Hematopoietic multipotent progenitor cell treated with erythropoietin and hydrocortisone succinate and interleukin-3 and kit ligand, for 4 days (in vitro differentiated cells): ENCODE data around the gene FRG2B.
"Not testable (repeated sequence)": the region's sequence is repeated elsewhere in the genome, so short reads cannot be mapped to it uniquely, and the experiment has no call there.

ENCODE experiments used
- DNase-seq: peaks from one replicate; pipeline ENCODE4 v3.0.0-alpha.2; 2015

The FRG2B gene

DNA sequence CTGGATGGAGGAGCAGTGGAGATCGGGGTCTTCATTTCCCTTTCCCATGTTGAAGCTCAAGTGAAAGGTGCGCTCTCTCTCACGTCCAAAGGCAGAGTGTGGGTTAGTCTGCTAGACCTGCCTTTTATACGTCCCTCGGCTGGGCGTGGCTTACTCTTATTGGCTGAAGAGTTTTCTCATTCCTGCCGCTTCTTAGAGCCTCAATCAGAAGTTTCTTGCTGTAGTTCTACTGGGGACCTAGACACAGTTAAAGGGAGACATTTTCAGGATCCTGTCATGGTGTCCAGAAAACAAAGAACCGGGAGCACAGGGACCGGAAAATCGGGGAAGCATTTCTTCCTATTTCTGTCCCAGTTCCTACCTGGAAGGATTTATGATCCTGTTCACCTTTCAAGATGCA lies at the start of gene FRG2B:
TSS of gene FRG2B (minus strand) at position 101 of the 400 bp plus-strand sequence. CDS start at position 48, 53 bp downstream.
- not testable (repeated sequence) for DNase-seq

DNA sequence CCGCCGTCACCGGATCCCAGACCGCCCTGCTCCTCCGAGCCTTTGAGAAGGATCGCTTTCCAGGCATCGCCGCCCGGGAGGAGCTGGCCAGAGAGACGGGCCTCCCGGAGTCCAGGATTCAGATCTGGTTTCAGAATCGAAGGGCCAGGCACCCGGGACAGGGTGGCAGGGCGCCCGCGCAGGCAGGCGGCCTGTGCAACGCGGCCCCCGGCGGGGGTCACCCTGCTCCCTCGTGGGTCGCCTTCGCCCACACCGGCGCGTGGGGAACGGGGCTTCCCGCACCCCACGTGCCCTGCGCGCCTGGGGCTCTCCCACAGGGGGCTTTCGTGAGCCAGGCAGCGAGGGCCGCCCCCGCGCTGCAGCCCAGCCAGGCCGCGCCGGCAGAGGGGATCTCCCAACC lies 40.9 kb upstream of the FRG2B start:
- not testable (repeated sequence) for DNase-seq

DNA sequence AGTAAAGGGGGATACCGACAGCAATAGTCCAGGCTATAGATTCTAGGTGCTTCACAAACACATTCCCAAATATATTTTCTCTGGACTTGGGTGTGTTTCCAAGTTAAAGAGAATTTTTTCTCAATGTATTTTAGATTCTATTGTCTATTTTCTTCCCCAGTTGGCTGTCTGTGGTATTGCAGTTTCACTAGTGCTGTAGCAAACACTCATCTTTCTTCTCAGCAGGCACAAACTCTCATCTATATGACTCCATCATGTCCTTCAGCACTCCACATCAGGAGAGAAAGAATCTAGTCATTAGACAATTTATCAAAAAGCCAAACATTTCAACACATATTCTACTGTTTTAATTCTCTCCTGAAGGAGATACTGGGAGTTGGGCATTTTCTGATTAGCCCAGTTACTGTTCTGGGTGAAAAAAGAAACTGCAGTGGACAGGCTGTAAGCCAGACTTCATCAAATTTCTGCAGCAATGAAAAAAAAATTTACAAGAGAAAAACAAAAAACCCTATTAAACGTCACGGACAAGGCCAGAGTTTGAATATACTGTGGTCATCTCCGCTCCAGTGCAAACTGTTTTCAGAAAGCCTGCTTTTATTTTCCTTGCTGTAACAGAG lies 37.1 kb upstream of the FRG2B start:
- DNase-seq, result not testable (repeated sequence)

DNA sequence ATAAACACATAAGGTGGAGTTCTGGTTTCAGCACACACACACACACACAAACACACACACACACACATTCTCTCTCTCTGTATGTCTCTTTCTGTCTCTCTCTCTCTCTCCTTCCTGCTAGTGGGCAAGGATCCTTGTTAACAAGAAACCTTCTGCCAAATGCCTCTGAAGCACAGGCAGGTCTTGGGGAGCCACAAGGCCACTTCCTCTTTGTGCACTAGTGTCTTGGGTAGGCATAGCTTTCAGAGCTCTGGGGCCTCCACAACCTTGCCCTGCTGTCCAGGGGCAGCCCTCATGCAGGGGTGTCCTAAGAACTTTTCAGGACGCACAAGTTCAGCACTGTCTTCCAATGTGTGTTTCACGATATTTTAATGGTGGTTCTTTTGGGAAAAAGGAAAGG lies 34.5 kb upstream of the FRG2B start:
- not testable (repeated sequence) for DNase-seq

DNA sequence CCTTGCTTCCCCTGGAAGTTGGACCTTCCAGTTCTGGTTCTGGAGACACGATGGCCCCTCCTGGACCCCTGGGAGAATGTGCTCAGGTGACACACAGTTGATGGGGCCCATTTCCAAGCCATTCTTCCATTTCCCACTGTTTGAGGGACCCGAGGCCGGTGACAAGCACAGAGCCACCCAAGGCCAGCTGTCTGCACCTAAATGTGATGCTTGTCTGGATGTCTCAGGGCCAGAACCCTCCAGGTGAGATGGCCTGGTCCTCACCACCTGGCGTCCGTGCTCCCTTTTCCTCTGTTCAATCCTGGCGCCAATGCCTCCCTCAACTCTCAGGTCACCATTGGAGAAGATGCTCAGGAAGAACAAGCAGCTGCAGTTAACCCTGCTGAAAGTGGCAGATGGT lies 33.9 kb upstream of the FRG2B start:
- DNase-seq, result not testable (repeated sequence)

DNA sequence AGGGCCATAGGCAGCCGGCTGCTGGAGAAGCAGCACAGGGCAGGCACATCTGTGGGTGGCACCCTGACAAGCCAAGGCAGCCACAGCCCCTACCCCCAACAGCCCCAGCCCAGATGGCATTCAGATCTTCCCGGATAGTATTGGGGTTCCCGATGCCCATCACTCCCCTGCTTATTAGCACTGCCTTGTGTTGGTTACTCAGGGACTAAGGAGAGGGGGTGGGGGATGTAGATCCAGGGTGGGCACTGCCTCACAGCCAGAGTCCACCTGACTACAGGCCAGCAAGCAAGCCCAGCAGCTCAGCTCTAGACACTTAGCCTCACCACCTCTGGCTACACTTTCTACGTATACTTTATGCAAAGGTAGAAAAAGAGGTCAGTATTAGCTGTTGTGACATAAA lies 30.7 kb upstream of the FRG2B start:
- DNase-seq, result not testable (repeated sequence)

DNA sequence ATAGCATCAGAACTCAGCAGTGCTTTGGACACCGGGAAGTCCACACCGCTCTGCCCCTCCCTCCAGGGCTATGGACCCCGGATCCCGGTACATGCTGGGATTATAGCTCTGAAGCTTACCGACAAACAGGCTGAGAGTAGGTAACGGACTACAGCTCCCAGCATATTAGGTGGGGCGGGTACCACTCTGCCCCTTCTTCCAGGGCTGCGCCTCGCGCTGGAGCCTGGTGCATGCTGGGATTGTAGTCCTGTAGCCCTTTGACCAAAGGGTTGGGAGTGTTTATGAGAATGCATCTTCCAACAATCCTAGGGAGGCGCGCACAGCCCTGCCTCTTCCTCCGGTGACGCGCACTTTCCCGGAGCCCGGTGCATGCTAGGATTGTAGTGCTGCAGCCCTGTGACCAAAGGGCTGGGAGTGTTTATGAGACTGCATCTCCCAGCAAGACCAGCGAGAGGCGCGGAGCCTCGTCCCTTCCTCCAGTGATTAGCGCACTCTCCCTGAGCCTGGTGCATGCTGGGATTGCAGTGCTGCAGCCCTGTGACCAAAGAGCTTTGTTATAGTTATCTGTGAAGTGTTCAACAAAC lies 22.4 kb upstream of the FRG2B start:
- not testable (repeated sequence) for DNase-seq

DNA sequence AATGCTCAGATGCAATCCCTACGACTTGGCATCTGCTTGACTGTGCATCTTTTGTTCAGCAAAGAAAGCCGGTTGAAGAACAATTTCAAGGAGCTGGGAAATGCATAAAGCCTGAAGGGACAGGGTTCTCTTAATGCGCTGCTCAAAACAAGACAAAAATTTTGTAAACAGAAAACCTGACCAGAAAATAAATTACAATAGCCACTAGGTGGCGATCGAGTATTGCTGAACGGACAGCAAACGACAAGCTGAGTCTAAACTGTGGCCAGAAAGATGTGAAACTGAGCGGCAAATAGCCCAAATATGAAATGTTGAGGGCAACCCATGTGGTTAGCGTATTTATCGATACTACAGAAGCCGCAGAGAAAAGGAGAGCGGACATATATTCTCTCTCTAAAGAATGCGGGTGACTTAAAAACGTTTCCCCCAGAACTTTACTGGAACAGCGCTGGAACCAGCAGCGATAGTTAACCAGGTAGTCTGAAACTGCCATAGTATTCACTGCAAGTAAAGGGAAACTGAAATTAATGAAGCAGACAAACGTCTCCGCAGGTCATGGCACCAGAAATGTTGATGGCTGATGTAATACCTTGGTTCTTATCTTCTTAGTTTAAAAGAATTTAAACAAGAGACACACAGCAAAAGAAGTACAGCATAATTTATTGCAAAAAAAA lies 20.6 kb upstream of the FRG2B start:
- not testable (repeated sequence) for DNase-seq

DNA sequence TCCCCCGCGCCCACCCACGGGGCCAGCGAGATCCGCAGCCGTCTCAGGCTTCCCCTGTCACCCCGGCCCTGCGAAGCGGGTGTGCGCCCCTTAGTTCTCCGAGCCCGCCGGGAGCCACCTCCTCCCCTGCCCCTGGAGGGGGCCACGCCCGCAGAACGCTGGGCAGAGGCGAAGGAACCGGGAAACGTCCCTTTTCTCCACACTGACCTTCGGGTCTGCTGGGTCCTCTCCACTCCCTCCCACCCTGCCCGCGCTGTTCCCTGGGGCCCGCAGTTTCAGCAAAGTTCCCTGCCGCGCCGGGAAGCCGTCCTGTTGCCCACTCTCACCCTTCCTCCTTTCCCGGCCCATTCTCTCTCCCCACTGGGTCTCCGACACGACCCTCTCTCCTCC lies 11.2 kb upstream of the FRG2B start:
- not testable (repeated sequence) for DNase-seq

DNA sequence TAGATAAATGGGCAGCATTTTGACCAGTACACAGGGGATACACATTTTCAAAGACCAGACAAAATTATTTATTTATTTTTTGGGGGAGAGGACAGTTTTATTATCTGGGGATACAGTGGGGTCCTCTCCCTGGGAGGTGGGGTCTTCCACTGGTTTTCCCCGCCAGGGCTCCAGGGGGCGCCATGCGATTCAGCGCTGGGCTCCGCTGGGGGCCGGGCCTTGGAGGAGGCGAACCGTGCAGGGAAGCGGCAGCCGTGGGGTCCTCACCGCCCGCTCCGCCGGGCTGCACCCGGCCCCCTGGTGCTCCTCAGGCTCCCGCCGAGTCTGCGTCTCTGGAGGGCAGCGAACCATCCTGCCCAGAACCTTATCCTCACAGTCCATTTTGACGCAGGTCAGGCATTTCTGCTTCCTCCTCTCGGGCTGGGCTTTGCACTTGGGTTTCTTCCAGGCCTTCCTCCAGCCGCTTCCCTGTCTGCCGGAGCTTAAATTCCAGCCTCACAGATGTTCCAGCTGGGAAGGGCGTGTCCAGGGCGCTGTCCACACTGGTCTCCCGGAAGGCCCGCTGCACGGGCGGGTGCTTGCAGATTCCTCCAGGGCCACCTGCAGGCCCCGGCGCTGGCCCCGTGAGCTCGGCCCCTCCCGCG lies 10.7 kb upstream of the FRG2B start:
- DNase-seq, result not testable (repeated sequence)

DNA sequence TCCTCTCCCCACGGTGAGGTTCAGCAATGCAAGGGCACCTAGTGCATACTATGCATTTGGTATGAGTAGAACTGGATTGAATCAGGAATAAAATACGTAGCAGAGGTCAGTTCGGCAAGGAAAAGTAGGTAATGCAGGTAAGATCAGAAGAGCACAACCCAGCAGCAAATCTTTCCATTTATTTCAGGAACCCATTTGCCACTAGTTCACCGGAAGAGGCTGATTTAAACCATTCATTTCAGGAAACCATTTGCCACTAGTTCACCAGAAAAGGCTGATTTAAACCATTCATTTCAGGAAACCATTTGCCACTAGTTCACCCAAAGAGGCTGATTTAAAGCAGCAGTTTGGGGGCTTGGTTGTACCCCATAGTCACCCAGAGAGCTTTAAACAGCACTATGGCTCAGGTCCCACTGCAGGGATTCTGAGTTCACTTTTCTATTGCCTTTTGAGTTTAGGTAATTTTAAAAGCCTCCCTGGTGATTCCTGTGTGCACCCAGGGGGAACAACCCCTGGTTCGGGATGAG lies 4.2 kb upstream of the FRG2B start:
- DNase-seq, result not testable (repeated sequence)

- not testable (repeated sequence) for DNase-seq
Observed at GRCh38 chr10:133622544-133622943, 4.1 kb downstream of the FRG2B start.

GRCh38 chr10:133618851-133619250 lies 7.7 kb downstream of the FRG2B start:
- DNase-seq, result no peak

DNA sequence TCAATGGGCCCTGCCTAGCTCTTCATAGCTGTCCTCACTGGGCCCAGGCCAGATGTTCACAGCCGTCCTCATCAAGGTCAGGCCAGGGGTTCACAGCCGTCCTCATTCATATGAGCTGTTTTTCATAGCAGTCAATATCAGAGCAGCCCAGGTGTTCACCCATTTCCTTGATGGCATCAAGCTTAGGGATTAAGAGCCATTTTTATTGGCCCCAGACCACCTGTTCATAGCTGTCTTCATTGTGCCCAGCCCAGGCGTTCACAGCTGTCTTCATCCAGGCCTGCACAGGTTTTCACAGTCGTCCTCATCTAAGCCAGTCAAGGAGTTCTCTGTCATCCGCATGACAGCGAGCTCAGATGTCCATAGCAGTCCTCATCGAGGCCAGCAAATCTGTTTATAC lies 9.4 kb downstream of the FRG2B start:
- no peak for DNase-seq

- no peak for DNase-seq
Observed at GRCh38 chr10:133616371-133617130, 10.0 kb downstream of the FRG2B start.

DNA sequence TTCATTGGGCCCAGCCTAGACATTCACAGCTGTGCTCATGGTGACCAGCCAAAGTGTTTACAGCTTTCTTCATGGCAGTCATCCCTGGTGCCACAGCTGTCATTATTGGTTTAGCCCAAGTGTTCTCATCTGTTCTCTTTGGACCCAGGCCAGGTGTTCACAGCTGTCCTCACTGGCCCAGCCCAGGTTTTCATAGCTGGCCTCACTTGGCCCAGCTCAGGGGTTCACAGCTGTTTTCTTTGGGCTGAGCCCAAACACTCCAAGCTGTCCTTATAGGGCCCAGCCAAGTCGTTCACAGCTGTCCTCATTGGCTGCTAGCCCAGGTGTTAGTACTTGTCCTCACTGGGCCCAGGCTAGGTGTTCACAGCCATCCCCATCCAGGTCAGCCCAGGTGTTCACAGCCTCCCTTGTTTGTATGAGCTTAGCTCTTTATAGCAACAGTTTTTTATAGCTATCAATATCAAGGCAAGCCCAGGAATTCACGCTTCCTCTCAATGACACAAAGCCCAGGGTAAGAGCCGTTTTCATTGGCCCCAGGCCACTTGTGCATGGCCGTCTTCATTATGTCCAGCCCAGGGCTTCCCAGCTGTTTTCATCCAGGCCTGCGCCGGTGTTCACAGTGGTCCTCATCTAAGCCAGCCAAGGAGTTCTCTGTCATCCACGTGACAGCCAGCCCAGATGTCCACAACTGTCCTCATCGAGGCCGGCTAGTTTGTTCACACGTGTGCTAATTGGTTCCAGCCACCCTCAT lies 11.6 kb downstream of the FRG2B start:
- no peak for DNase-seq

DNA sequence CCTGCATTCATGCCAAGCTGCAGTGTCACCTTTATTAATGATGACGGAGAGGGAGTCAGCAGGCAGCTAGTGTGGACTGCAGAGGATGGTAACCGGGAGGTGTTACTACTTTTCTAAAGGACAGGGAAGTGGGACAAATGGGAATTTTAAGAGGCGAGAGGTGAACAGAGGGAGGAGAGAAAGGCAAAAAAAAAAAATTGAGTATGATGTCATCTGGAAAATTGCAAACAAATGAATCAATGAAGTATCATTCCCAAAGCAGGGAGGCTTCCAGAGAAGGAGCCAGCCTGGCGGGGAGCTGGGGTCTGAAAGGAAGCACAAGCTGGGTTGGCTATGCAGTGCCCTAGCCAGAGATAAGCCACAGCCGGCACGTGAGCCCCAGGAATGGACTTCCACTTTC lies 12.9 kb downstream of the FRG2B start:
- no peak for DNase-seq

- DNase-seq, result no peak
Observed at GRCh38 chr10:133611079-133611478, 15.5 kb downstream of the FRG2B start.

GRCh38 chr10:133608855-133609254 lies 17.7 kb downstream of the FRG2B start:
- DNase-seq, result peak; percentile 64

- not testable (repeated sequence) for DNase-seq
Observed at GRCh38 chr10:133603434-133603833, 23.2 kb downstream of the FRG2B start.

DNA sequence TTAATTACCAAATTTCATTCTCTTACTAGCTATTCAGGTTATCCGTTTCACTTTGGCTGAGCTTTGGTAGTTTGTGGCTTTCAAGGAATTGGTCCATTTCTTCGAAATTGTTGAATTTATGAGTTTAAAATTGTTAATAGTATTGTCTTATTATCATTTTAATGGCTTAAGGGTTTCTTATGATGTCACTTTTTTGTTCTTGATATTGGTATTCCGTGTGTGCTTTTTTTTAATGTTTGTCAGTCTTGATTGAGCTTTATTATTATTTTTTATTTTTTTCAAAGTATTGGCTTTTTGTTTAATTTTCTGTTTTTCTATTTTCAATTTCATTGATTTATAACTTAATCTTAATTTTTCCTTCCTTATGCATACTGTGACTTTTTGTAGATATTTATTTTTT lies 25.9 kb downstream of the FRG2B start:
- DNase-seq, result no peak

- DNase-seq, result peak; percentile 58
Observed at GRCh38 chr10:133599869-133600268, 26.7 kb downstream of the FRG2B start.
